Right atrium auricular region (tissue), 2 donors: ENCODE data around the gene GOLGA2. TPM values are rescaled to one million over a fixed set of nuclear protein-coding genes. Genes with fewer than 3 reads are reported as not detected.

Source experiments
- DNase-seq: peaks from one replicate; pipeline ENCODE4 v3.0.0-alpha.2; 2019; ENCODE audit warnings: low spot score
- H3K27ac ChIP-seq, 2 donors: fragments of 200-600 bp; sonication (generic); 1 replicate in 1 of 2; 2 replicates in 1 of 2; pipeline ENCODE4 v1.5.1; 2016 to 2019
- H3K27me3 ChIP-seq, 2 donors: fragments of 200-600 bp; sonication (generic); one replicate each; pipeline versions ENCODE4 v1.5.1 to v1.6.0; 2017 to 2019
- H3K36me3 ChIP-seq: fragments of 200-600 bp; sonication (generic); one replicate; pipeline ENCODE4 v1.5.1; 2016
- H3K4me1 ChIP-seq, 2 donors: fragments of 200-600 bp; sonication (generic); one replicate each; pipeline versions ENCODE4 v1.5.1 to v1.6.0; 2017 to 2019
- H3K4me3 ChIP-seq, 2 donors: fragments of 200-600 bp; sonication (generic); 1 replicate in 1 of 2; 2 replicates in 1 of 2; pipeline ENCODE4 v1.5.1; 2017 to 2019; ENCODE audit warnings: mild to moderate bottlenecking in 1 of 2, moderate library complexity in 1 of 2
- H3K9me3 ChIP-seq, 2 donors: fragments of 200-600 bp; sonication (generic); one replicate each; pipeline ENCODE4 v1.5.1; 2019
- CTCF ChIP-seq, 2 donors: fragments of 200-600 bp; sonication (generic); IDR thresholded peaks; one replicate each; pipeline ENCODE4 v1.5.1; 2019; ENCODE audit warnings: antibody characterized with exemption in 2 of 2
- total RNA-seq, 2 donors: library from RNA; depleted of rRNA; stranded (reverse); fragments of >200 nt; gene quantifications; one replicate each; pipeline ENCODE4 v1.1.0, GENCODE V29; 2016

Gene GOLGA2
- total RNA-seq, 2 donors from 2014 or later: 83.3 to 91.6 TPM

GRCh38 chr9:128226412-128226801 lies 49.4 kb downstream of the GOLGA2 start:
- H3K4me3 ChIP-seq: no peak overlapping the region
- H3K27ac ChIP-seq: no peak overlapping the region
- no peak for TF ChIP-seq CTCF (IDR thresholded peaks at IDR 0.05)
- H3K9me3 ChIP-seq: no peaks in the 10 kb centered on the region
- H3K27me3 ChIP-seq: no peaks in the 10 kb centered on the region
- no peaks in the 10 kb centered on the region for H3K4me1 ChIP-seq
- DNase-seq: no peak
- H3K36me3 ChIP-seq: no peaks in the 10 kb centered on the region

DNA sequence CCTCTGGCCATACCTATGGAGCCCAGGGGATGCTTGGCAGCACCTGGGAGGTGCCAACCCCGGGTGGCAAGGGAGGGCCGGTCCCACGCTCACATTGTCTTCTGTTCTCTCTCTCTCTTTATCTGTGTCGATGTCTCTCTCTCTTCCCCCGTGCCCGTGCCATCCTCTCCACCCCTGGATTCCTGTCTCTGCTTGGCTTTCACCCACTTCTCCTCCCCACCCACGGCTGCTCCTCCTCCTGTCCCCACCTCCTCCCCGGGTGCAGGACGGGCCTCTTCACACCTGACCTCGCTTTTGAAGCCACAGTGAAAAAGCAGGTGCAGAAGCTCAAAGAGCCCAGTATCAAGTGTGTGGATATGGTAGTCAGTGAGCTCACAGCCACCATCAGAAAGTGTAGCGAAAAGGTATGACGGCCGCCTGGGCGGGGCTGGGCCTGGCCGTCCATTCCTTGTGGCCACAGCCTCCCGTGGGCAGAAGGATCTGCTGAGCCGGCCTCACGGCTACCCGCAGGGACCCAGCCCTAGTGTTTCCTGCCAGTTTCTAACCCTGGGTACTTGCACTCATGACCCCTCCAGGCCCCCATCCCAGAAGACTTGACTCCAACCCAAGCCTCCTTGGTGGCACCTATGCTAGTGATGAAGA lies 49.9 kb downstream of the GOLGA2 start:
- no peak for TF ChIP-seq CTCF (IDR thresholded peaks at IDR 0.05)
- no peak overlapping the region for H3K27ac ChIP-seq

GRCh38 chr9:128224877-128225276 lies 50.9 kb downstream of the GOLGA2 start:
- Histone ChIP-seq H3K4me1 (no peaks in the 10 kb centered on the region), H3K27ac (no peak overlapping the region), H3K27me3 (no peaks in the 10 kb centered on the region), H3K36me3 (no peaks in the 10 kb centered on the region), H3K4me3 (no peak overlapping the region), H3K9me3 (no peaks in the 10 kb centered on the region)
- no peak for DNase-seq
- TF ChIP-seq CTCF (IDR thresholded peaks at IDR 0.05): no peak

More for the DNA sequence above, 49.9 kb downstream of the GOLGA2 start:
- no peaks in the 10 kb centered on the region for H3K27me3 ChIP-seq
- H3K4me3 ChIP-seq: no peak overlapping the region
- no peaks in the 10 kb centered on the region for H3K4me1 ChIP-seq
- no peak for DNase-seq
- H3K36me3 ChIP-seq: no peaks in the 10 kb centered on the region
- H3K9me3 ChIP-seq: no peaks in the 10 kb centered on the region

DNA sequence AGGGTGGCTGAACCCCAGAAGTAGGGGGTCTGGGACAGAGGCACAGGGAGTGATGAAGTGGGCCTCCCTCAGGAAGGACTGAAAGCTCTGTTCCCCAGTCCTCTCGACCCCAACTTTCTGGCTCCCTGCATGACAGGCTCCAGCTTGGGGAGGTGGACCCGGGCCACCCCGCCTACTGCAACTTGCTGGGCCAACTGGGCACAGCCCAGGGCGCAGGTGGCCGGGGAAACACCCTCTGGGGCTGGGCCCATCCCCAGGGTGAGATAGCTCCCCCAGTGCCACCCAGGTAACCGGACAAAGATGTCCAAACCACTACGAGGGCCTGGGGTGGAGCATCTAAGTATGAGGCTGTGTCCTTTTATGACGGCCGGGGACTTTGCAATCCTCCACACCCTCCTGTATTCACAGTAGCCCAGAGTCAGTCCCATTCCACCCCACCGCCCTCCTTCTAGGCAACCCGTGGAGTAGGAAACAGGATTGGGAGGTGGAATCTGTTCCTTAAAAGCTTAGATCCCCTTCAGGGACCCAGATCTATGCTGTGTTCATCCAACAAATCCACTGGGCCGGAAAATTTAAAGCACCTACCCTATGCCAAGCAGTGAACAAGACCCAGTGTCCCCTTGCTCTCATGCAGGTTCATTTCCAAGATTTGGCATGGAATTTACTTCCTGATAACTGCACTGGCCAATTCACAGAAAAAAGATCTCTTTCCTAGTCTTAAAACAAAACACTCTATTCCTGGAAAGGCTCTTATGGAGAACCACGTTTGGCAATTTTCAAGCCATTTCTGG lies 52.7 kb downstream of the GOLGA2 start:
- H3K27me3 ChIP-seq: no peaks in the 10 kb centered on the region
- no peak overlapping the region for H3K27ac ChIP-seq
- peaks cover 0 to 11% of the 10 kb centered on the region in 2 donors for H3K4me1 ChIP-seq
- H3K36me3 ChIP-seq: no peaks in the 10 kb centered on the region
- no peak for TF ChIP-seq CTCF (IDR thresholded peaks at IDR 0.05)
- no peaks in the 10 kb centered on the region for H3K9me3 ChIP-seq
- H3K4me3 ChIP-seq: no peak overlapping the region
- DNase-seq: no peak

DNA sequence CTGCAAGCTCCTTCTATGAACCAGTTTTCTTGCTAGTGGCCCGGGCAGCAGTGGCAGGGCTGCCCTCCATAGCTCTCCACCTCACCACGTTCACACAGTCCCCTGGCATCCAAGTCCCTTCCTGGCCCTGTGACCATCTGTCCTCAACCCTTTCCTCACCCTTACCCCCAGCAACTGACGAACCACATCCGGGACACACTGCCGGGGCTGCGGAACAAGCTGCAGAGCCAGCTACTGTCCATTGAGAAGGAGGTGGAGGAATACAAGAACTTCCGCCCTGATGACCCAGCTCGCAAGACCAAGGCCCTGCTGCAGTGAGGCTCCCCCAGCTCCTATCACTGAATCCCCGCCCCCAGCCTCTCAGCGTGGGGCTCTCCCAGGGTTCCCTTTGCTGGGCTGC lies 53.8 kb downstream of the GOLGA2 start:
- DNase-seq: no peak
- no peaks in the 10 kb centered on the region for H3K9me3 ChIP-seq
- no peak overlapping the region for H3K27ac ChIP-seq

More for the DNA sequence above, 53.8 kb downstream of the GOLGA2 start:
- Histone ChIP-seq H3K36me3 (no peaks in the 10 kb centered on the region), H3K4me1 (peaks cover 0 to 17% of the 10 kb centered on the region in 2 donors), H3K4me3 (no peak overlapping the region), H3K27me3 (no peaks in the 10 kb centered on the region)
- TF ChIP-seq CTCF (IDR thresholded peaks at IDR 0.05): no peak
